ENCODE measurements around the gene SLC16A3.

Gene SLC16A3

GRCh38 chr17:82237083-82237745 lies 8.4 kb downstream of the SLC16A3 start:
- no peak for DNase-seq

- no peak for DNase-seq
Measured at GRCh38 chr17:82237746-82238471, 9.1 kb downstream of the SLC16A3 start.

- peak; percentile 83 for DNase-seq
Measured at GRCh38 chr17:82238472-82239201, 9.8 kb downstream of the SLC16A3 start.

GRCh38 chr17:82239401-82239925 lies 10.6 kb downstream of the SLC16A3 start:
- DNase-seq: no peak

GRCh38 chr17:82239926-82240505 lies 11.2 kb downstream of the SLC16A3 start:
- no peak for DNase-seq

GRCh38 chr17:82240506-82241182 lies 11.8 kb downstream of the SLC16A3 start:
- DNase-seq: no peak

GRCh38 chr17:82241183-82241925 lies 12.5 kb downstream of the SLC16A3 start:
- no peak for DNase-seq

GRCh38 chr17:82241926-82242697 lies 13.3 kb downstream of the SLC16A3 start:
- DNase-seq: no peak

GRCh38 chr17:82242698-82242976 lies 13.8 kb downstream of the SLC16A3 start:
- no peak for DNase-seq

- no peak for DNase-seq
Measured at GRCh38 chr17:82242977-82243647, 14.3 kb downstream of the SLC16A3 start.

- DNase-seq: no peak
Measured at GRCh38 chr17:82243648-82244412, 15.0 kb downstream of the SLC16A3 start.

- DNase-seq: no peak
Measured at GRCh38 chr17:82244413-82245133, 15.7 kb downstream of the SLC16A3 start.

- DNase-seq: no peak
Measured at GRCh38 chr17:82245134-82246039, 16.5 kb downstream of the SLC16A3 start.

GRCh38 chr17:82246040-82246364 lies 17.2 kb downstream of the SLC16A3 start:
- DNase-seq: no peak

- DNase-seq: no peak
Measured at GRCh38 chr17:82246365-82247181, 17.7 kb downstream of the SLC16A3 start.

- DNase-seq: no peak
Measured at GRCh38 chr17:82247182-82247823, 18.5 kb downstream of the SLC16A3 start.

All from CD4-positive, alpha-beta T cell treated with Interleukin-10 for 1 hour (primary cell).